NCI-H82 treated with DMSO at 0.1 percent for 48 hours (cell line): ENCODE results near the gene PRR35.

Experiments
- DNase-seq: peaks from one replicate; lab custom pipeline; 2025; ENCODE audit not compliant: unreplicated experiment; lab: John Stamatoyannopoulos, UW

The PRR35 gene

GRCh38 chr16:546909-547770 is 13.1 kb upstream of the PRR35 start:
- no peak for DNase-seq

DNA sequence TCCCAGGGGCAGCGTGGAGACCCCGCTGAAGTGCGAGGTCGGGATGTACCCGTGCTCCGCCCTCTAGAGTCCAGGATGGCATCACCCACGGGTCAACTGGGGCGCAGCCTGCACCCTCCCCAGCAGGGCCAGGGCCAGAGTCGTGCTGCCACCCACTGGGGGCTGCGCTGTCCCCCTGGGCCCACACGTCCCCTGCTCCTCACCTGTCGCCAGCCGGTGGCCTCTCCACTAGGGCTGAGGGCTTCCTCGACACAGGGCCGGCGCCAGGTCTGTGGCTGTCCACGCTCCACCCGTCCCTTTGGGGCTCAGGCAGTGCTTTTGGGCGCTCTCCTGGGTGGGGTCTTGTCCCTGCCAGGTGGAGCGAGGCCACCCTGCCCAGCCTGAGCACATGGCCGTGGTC is 11.6 kb upstream of the PRR35 start:
- DNase-seq = no peak

- no peak for DNase-seq
Observed at GRCh38 chr16:549544-550263, 10.5 kb upstream of the PRR35 start.

GRCh38 chr16:551210-551609 is 9.0 kb upstream of the PRR35 start:
- no peak for DNase-seq

- no peak for DNase-seq
Observed at GRCh38 chr16:552171-552570, 8.0 kb upstream of the PRR35 start.

DNA sequence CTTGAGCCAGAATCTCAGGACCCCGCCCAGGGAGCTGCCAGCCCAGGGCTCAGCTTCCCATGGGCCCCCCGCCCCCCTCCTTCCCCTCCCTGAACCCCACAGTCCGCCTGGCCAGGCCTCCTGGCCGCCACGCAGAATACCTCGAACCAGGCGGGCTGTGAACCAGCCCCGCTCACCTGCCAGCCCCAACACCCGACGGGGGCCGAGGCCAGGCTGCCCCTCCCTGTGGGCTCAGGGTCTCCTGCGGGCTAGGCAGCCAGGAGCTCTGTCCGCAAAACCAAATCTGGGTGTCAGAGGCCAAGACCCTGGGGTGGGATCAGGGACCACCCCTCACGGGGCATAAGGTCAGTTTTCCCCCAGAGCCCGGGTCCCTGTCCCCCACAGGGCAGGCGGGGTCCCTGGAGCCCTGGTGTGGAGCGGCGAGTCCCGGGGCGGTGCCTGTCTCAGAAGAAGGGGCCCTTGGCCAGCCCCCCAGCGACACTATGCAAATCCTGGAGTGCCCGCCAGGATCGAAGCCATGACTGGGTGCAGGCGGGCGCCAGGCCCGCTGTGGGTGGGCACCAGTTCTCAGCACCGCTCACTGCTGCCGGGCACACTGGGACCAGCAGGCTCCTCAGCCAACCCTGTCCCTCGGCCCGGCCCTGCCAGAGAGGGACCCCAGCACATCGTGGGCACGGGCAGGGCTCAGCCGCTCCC is 6.4 kb upstream of the PRR35 start:
- no peak for DNase-seq

- DNase-seq = no peak
Observed at GRCh38 chr16:554297-554621, 5.9 kb upstream of the PRR35 start.

DNA sequence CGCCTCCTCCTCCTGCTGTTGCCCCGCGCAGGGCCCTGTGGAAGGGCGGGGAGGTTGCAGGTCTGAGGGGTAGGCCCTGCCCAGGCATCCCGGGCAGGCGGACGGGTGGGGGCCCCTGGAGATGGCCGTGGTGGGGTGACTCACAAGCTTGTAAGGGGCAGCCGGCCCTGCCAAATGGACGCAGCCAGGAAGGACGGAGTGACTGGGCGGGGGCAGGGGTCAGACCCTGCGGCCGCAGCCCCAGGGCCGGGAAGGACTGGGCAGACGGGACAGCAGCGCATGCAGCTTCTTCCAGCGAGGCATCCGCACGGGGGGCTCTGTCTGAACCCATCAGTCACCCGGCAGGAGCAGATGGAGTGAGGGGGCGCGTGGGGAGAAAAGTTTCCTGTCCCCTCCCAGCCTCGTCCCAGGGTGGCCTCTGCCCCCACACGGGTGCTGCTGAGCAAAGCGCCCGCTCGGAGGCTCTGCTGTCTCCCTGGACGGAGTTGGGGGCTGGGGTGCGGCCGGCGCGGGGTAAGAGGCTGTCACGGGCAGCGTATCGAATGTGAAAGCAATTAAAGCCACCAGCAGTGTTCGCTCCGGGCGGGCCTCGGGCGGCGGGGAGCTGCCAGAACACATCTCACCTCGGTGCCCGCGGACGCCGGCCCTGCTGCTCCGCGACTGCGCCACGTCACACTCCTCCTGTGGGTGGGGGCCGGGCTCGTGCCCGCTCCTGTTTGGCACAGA is 5.4 kb upstream of the PRR35 start:
- DNase-seq = no peak

DNA sequence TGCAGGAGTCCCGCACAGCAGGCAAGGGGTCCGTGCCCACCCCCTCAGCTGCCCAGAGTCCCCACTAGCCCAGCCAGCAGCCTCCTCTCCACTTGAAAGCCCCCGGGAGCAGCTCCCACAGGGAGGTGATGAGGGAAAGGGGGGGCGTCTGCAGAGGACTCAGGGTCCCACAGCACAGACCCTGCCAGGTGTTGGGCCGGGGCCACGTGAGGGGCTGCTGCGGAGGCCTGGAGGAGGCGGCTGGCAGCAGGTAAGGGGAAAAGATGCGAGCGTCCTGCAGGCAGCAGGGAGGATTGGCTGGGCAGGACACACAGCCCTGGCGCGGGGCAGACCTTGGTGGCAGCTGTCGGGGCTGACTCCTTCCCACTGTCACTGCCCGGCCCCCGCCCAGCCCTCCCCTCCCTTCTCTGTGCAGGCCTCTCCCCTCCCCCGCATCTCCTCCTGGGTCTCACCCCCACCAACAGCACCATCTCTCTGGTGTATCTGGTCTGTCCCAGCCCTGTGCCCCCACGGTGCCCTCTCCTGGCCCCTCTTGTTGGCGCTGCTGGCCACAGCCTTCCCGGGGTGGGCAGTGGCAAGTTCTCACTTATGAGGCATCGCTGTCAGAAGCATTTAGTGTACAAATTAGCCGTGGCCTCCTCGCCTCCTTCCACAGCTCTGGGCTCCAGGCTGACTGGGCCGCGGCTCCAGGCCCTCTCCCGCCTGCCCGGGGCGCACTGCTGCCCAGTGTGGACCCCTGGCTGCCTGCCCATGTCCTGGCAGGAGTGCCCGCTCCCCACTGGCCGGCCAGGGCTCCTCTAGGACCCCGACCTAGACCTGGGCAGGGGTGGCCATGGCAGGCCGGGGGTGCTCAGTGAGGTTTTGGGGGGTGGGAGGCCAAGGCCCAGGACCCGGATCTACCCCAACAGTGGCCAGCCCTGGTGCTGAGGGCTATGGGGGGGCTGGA is 4.4 kb upstream of the PRR35 start:
- DNase-seq = no peak

DNA sequence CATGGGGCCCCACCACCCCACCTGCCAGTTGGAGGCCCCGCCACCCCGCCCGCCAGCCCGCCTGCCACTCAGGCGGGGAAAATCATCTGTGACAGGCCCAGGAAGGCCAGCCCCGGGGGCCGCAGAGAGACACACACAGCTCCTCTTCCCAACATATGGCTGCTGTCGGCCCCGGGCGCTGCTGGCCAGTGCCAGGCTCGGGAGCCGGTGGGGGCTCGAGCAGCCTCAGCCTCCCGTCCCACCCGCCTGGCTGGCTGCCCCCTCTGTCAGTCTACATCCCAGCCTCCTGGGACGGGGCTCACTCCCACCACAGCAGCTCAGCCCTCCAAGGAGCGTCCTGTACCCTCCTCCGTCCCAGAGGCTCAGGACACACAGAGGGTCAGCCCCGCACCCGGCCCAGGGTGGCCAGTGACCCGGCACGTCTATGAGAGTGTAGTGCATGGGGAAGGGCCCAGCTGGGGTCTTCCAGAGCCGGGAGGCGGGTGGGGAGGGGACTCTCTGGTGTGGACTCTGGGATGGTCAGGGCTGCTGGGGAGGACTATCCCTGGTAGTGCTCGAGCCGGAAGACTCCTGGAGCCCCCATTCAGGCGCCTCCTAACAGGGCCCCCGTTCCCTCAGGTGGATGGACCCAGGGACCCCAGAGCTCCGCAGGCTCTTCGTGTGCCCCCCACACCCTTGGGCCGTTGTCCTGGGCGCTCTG is 3.6 kb upstream of the PRR35 start:
- no peak for DNase-seq

- no peak for DNase-seq
Observed at GRCh38 chr16:557463-558297, 2.5 kb upstream of the PRR35 start.

DNA sequence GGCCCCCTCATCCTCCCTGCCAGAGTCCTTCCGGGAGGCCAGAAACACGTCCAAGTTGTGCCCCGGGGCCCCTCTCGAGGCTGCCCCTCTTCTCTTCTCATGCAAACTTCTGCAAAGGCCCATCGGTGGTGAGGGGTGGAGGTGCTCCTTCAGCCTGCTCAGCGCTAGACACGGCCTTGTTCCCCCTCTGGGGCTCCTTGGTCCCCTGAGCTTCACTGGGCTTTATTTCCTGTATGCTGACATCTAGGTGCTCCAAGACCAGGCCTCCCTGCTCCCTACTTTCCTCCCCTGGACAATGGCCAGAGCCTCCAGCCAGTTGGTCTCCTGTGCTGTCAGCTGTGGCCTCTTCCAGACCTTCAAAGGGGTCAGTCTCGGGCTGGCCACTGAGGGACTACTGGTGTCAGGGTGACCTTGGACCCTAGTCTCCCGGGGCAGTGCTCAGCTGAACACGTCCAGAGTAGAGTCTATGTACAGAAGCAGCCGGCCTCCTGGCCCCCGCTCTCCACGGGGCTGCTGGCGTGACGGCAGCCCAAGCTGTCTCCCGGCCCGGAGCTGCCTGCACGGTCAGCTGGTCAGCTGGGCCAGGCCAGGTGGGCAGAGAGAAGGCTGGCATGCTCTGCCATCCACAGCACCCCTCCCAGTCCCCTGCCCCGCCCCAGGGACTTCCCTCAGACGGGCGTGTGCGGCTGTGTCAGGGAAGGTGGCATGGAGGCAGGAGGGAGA is 1.7 kb upstream of the PRR35 start:
- no peak for DNase-seq

DNA sequence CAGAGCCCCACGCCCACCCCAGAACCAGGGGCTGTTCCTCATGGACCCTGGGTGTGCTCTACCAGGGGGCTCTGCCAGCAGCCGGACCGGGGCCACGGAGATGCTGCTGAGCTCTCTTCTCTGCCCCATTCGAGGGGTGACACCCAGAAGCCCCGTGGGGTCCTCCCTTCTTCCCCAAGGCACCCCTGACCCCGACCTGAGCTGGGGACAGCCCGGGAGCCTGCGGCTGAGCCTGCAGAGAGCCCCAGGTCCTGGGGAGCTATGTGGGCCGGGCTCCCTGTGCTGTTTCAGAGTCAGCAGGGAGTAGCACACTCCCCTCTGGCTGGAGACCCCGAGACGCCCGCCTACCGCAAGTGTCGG is 1.2 kb upstream of the PRR35 start:
- no peak for DNase-seq

DNA sequence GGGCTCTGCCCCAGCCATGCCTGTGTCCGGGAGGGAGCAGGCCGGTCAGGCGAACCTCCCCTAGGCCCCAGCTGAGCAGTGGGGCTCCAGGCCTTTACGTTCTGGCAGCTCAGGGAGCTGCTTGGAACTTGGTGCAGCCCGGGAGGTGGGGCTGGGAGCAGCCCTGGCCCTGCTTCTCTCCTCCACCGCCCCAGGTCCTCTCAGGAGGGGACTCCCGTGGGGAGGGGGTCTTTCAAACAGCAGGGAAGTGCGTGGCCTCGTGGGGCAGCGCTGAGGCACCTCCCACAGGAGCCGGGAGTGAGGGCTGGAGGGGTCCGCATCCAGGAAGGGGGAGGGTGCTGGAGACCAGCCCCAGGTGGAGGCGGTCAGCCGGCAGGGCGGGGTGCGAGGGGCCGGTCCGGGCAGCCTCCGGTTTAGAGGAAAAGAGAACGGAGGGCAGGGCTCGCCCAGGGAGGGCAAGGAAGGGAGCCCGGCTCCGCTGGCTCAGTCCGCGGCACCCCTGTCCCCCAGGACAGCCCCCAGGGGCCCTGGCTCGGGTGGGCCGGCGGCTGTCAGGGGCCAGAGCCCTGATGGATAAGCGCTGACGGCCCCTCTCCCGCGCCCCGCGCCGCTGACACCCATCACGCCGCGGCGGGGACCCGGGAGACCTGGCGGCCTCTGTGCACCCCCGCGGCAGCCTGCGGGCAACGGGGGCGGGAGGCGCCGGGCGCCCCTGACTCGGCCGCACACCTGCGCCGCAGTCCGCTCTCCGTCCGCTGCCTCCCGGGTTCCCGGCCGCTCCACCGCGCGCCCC is 587 bp upstream of the PRR35 start:
- no peak for DNase-seq

GRCh38 chr16:560701-561412 is 663 bp downstream of the PRR35 start:
- no peak for DNase-seq

GRCh38 chr16:561413-561794 is 1.2 kb downstream of the PRR35 start:
- no peak for DNase-seq
